Medulla oblongata (tissue), 1 donor: ENCODE measurements around the gene SLC66A1.

Source experiments
- DNase-seq: peaks from one replicate; pipeline ENCODE4 v3.0.0-alpha.2; 2015; ENCODE audit errors: extremely low spot score

SLC66A1 gene

GRCh38 chr1:19376428-19377372, 64.6 kb downstream of the SLC66A1 start:
- DNase-seq: no peak

DNA sequence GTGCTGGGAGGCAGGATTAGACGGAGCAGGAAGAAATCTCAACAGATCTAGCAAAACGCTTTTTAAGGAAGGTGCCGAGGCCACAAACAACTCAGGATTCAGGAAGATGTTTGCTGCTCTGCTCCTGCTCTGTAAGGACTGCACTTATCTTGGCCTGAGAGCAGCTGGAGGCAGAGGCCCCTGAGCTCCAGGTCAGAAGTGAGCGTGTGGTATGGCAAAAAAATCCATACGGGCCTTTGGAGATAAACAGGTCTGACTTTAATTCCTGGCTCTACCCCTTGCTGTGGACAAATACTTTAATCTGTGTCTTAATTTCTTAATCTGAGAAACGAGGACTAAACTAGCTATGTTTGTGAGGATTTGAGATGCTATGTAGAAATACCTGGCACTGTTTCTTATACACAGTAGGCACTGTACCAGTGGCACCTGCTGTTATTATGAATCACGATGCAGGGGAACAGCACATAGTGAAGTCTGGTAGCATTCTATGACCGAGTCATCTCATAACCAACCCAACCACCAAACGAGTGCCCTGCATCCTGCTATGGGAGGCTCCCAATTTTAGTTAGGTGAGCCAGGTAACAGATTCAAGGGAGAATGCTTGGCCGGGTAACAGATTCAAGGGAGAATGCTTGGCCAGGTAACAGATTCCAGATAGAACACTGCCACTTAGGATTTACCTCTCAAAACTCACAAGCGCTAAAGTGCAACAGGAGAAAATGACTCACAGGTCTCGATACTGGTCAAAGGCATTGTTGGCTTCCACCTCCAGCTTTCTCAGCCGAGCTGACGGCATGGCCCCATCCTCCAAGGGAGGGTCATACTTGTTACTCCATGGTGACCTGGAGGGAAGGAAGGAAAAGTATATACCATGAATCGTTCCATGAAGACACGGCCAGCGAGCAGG, 65.9 kb downstream of the SLC66A1 start:
- no peak for DNase-seq
